Upper lobe of left lung (tissue), 4 donors: ENCODE results near the gene MPRIP.

Source experiments
- CTCF ChIP-seq, 6 experiments: fragments of 450-650 bp in 4 of 6; fragments of 200-600 bp in 2 of 6; sonication (generic) in 2 of 6; IDR thresholded peaks; one replicate each; pipeline ENCODE4 v1.5.1; 2016 to 2019; ENCODE audit warnings: antibody characterized with exemption in 6 of 6
- POLR2A ChIP-seq, 4 donors: fragments of 450-650 bp; IDR thresholded peaks; one replicate each; pipeline ENCODE4 v1.5.1; 2016 to 2017; ENCODE audit warnings: antibody characterized with exemption in 4 of 4, mild to moderate bottlenecking in 2 of 4
- POLR2AphosphoS5 ChIP-seq, 2 donors: sonication (generic); formaldehyde crosslinking; IDR thresholded peaks; one replicate each; pipeline ENCODE4 v1.5.1; 2017; ENCODE audit warnings: antibody characterized with exemption in 2 of 2

DNA sequence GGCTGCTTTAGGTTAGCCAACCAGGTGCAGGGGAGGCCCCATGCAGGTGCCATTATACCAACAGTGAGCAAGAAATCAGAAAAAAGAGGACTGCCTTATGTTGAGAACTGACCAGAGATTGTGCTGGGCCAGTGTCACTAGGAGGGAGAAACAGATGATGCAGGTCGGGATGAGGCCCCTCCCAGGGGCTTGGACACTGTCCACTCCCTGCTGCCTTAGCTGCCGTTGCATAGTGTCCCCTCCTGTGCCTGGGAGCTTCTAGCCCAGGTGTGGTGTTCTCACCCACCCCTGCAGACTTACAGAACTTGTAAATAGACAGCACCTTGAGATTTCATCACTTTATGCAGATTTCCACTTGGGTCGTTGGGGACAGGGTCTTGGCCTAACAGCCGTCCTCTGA, 127.1 kb downstream of the MPRIP start:
- TF ChIP-seq CTCF (IDR thresholded peaks at IDR 0.05), result no peak
- no peak for TF ChIP-seq POLR2A (IDR thresholded peaks at IDR 0.05)
- no peak for TF ChIP-seq POLR2AphosphoS5 (IDR thresholded peaks at IDR 0.05)
